Neural cell (in vitro differentiated cells): Measurements from ENCODE around the gene PDE2A. TPM values are rescaled to one million over a fixed set of nuclear protein-coding genes. Genes with fewer than 3 reads are reported as not detected.
A peak's percentile ranks its signal among the peaks of the same experiment; 100 is the strongest.

Experiments used
- H2AFZ ChIP-seq: fragments of 200-600, 300-800 bp; sonication (generic), shearing (Covaris generic); 2 replicates; pipeline ENCODE4 v1.6.0; 2014; ENCODE audit warnings: low read depth, mild to moderate bottlenecking, antibody characterized with exemption, low read length, moderate library complexity
- H3F3A ChIP-seq: fragments of 200-600 bp; shearing (Covaris generic); 2 replicates; pipeline ENCODE4 v1.6.1; 2016; ENCODE audit warnings: mild to moderate bottlenecking, moderate library complexity, mixed read lengths, antibody characterized with exemption, low read length; ENCODE audit not compliant: insufficient read depth, poor library complexity, severe bottlenecking
- H3K27ac ChIP-seq: fragments of 200-600, 300-800 bp; sonication (generic), shearing (Covaris generic); 2 replicates; pipeline ENCODE4 v1.5.1; 2014; ENCODE audit warnings: mild to moderate bottlenecking, low read length, moderate library complexity
- H3K27me3 ChIP-seq: fragments of 300-800, 200-600 bp; sonication (generic), shearing (Covaris generic); 2 replicates; pipeline ENCODE4 v1.6.0; 2014; ENCODE audit warnings: mild to moderate bottlenecking, low read depth, low read length, moderate library complexity; ENCODE audit not compliant: insufficient read depth
- H3K36me3 ChIP-seq: fragments of 300-800, 200-600 bp; sonication (generic), shearing (Covaris generic); 2 replicates; pipeline ENCODE4 v1.5.1; 2014; ENCODE audit warnings: mild to moderate bottlenecking, antibody characterized with exemption, low read length, moderate library complexity; ENCODE audit not compliant: insufficient read depth
- H3K4me2 ChIP-seq: fragments of 300-800, 200-600 bp; sonication (generic), shearing (Covaris generic); 2 replicates; pipeline ENCODE4 v1.6.0; 2014; ENCODE audit warnings: mild to moderate bottlenecking, low read length
- H3K4me3 ChIP-seq: fragments of 300-800, 200-600 bp; sonication (generic), shearing (Covaris generic); 2 replicates; pipeline ENCODE4 v1.5.1; 2014; ENCODE audit warnings: mild to moderate bottlenecking, low read length, moderate library complexity
- H3K79me2 ChIP-seq: fragments of 200-600 bp; shearing (Covaris generic); replicated peaks from 2 replicates; pipeline ENCODE4 v1.6.0; 2014; ENCODE audit warnings: mild to moderate bottlenecking, low read length, moderate library complexity; ENCODE audit not compliant: insufficient read depth
- H3K9ac ChIP-seq: fragments of 300-800, 200-600 bp; sonication (generic), shearing (Covaris generic); 2 replicates; pipeline ENCODE4 v1.6.1; 2016; ENCODE audit warnings: mild to moderate bottlenecking, low read length, mixed read lengths
- H3K9me2 ChIP-seq: fragments of 200-600 bp; shearing (Covaris generic); 2 replicates; pipeline ENCODE4 v1.6.1; 2016; ENCODE audit warnings: mild to moderate bottlenecking, low read length, mixed read lengths; ENCODE audit not compliant: insufficient read depth
- H3K9me3 ChIP-seq: fragments of 200-600, 300-800 bp; sonication (generic), shearing (Covaris generic); 2 replicates; pipeline ENCODE4 v1.6.1; 2016; ENCODE audit warnings: mild to moderate bottlenecking, mixed run types, low read length, moderate library complexity, mixed read lengths
- H4K20me1 ChIP-seq: fragments of 200-600 bp; shearing (Covaris generic); 2 replicates; pipeline ENCODE4 v1.6.1; 2016; ENCODE audit warnings: mild to moderate bottlenecking, mixed run types; ENCODE audit not compliant: insufficient read depth
- EP300 ChIP-seq: fragments of 450-650 bp; conservative IDR thresholded peaks from 2 replicates; pipeline ENCODE4 v1.6.1; 2014; ENCODE audit warnings: antibody characterized with exemption, mild to moderate bottlenecking, moderate library complexity; ENCODE audit not compliant: poor library complexity, severe bottlenecking
- EZH2 ChIP-seq: fragments of 200-600, 300-800 bp; shearing (Covaris generic), sonication (generic); IDR thresholded peaks from 2 replicates; pipeline ENCODE4 v1.6.1; 2014; ENCODE audit warnings: antibody characterized with exemption, low read length, borderline replicate concordance, mild to moderate bottlenecking; ENCODE audit not compliant: insufficient read depth, poor library complexity, severe bottlenecking
- MXI1 ChIP-seq: fragments of 450-650 bp; conservative IDR thresholded peaks from 2 replicates; pipeline ENCODE4 v1.6.1; 2014; ENCODE audit warnings: antibody characterized with exemption, mild to moderate bottlenecking; ENCODE audit not compliant: poor library complexity, severe bottlenecking
- POLR2AphosphoS5 ChIP-seq: IDR thresholded peaks from 2 replicates; pipeline ENCODE4 v1.6.1; 2012
- RAD21 ChIP-seq: fragments of 450-650 bp; conservative IDR thresholded peaks from 2 replicates; pipeline ENCODE4 v1.6.1; 2014; ENCODE audit warnings: antibody characterized with exemption, mild to moderate bottlenecking, moderate library complexity
- SMC3 ChIP-seq: fragments of 450-650 bp; conservative IDR thresholded peaks from 2 replicates; pipeline ENCODE4 v1.6.1; 2014; ENCODE audit warnings: antibody characterized with exemption, mild to moderate bottlenecking, moderate library complexity; ENCODE audit not compliant: poor library complexity
- TAF1 ChIP-seq: IDR thresholded peaks from 2 replicates; pipeline ENCODE4 v1.6.1; 2012; ENCODE audit warnings: low read depth
- polyA plus RNA-seq: library from polyadenylated mRNA; depleted of rRNA; stranded (reverse); fragments of >200 nt; gene quantifications from 2 replicates; pipeline ENCODE4 v1.2.3, GENCODE V29; 2014
- TF ChIP-seq, protein P1 (sequence below): IDR thresholded peaks from 2 replicates; pipeline ENCODE4 v1.6.1; 2012; ENCODE audit warnings: borderline replicate concordance
- TF ChIP-seq, protein P2 (sequence below): fragments of 450-650 bp; IDR thresholded peaks from 2 replicates; pipeline ENCODE4 v1.5.1; 2014; ENCODE audit warnings: antibody characterized with exemption, mild to moderate bottlenecking, moderate library complexity; ENCODE audit not compliant: poor library complexity, severe bottlenecking

PDE2A gene
- polyA plus RNA-seq, 1 donor from 2014 or later = 11.6 TPM

DNA sequence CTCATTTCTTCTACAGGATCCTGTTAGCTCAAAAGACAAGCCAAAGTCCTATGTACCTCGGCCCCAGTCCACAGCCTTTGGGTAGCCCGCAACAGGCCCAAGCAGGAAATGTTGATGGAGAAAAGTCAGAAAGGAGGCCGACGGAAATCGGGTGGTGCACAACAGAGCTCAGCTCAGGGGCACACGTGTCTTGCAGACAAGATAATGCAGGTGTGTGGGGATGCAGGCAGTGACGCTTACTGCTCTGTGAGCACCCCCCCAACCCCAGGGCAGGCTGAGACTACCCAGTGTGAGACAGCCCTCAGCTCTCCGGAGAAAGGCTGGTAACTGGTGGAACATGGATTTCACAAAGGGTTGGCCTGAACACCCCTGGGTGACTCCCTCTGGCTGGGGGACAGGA, 4.3 kb upstream of the PDE2A start:
- no peak overlapping the region for H3K4me3 ChIP-seq
- H3K9me3 ChIP-seq = no peaks in the 10 kb centered on the region
- TF ChIP-seq, protein P1, sequence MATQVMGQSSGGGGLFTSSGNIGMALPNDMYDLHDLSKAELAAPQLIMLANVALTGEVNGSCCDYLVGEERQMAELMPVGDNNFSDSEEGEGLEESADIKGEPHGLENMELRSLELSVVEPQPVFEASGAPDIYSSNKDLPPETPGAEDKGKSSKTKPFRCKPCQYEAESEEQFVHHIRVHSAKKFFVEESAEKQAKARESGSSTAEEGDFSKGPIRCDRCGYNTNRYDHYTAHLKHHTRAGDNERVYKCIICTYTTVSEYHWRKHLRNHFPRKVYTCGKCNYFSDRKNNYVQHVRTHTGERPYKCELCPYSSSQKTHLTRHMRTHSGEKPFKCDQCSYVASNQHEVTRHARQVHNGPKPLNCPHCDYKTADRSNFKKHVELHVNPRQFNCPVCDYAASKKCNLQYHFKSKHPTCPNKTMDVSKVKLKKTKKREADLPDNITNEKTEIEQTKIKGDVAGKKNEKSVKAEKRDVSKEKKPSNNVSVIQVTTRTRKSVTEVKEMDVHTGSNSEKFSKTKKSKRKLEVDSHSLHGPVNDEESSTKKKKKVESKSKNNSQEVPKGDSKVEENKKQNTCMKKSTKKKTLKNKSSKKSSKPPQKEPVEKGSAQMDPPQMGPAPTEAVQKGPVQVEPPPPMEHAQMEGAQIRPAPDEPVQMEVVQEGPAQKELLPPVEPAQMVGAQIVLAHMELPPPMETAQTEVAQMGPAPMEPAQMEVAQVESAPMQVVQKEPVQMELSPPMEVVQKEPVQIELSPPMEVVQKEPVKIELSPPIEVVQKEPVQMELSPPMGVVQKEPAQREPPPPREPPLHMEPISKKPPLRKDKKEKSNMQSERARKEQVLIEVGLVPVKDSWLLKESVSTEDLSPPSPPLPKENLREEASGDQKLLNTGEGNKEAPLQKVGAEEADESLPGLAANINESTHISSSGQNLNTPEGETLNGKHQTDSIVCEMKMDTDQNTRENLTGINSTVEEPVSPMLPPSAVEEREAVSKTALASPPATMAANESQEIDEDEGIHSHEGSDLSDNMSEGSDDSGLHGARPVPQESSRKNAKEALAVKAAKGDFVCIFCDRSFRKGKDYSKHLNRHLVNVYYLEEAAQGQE = no peak
- TF ChIP-seq MXI1 (no peak), EZH2 (no peak), SMC3 (no peak), RAD21 (no peak), TAF1 (no peak), EP300 (no peak), POLR2AphosphoS5 (no peak)
- TF ChIP-seq, protein P2, sequence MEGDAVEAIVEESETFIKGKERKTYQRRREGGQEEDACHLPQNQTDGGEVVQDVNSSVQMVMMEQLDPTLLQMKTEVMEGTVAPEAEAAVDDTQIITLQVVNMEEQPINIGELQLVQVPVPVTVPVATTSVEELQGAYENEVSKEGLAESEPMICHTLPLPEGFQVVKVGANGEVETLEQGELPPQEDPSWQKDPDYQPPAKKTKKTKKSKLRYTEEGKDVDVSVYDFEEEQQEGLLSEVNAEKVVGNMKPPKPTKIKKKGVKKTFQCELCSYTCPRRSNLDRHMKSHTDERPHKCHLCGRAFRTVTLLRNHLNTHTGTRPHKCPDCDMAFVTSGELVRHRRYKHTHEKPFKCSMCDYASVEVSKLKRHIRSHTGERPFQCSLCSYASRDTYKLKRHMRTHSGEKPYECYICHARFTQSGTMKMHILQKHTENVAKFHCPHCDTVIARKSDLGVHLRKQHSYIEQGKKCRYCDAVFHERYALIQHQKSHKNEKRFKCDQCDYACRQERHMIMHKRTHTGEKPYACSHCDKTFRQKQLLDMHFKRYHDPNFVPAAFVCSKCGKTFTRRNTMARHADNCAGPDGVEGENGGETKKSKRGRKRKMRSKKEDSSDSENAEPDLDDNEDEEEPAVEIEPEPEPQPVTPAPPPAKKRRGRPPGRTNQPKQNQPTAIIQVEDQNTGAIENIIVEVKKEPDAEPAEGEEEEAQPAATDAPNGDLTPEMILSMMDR = no peak
- H3K27ac ChIP-seq = no peak overlapping the region
- no peaks in the 10 kb centered on the region for H4K20me1 ChIP-seq
- H3K27me3 ChIP-seq = peaks cover 27% of the 10 kb centered on the region
- no peak overlapping the region for H3K4me2 ChIP-seq
- no peaks in the 10 kb centered on the region for H3K9me2 ChIP-seq
- no peak overlapping the region for H2AFZ ChIP-seq
- H3K9ac ChIP-seq = no peak overlapping the region
- no peaks in the 10 kb centered on the region for H3K79me2 ChIP-seq
- H3K36me3 ChIP-seq = no peaks in the 10 kb centered on the region
- H3F3A ChIP-seq = no peaks in the 10 kb centered on the region

DNA sequence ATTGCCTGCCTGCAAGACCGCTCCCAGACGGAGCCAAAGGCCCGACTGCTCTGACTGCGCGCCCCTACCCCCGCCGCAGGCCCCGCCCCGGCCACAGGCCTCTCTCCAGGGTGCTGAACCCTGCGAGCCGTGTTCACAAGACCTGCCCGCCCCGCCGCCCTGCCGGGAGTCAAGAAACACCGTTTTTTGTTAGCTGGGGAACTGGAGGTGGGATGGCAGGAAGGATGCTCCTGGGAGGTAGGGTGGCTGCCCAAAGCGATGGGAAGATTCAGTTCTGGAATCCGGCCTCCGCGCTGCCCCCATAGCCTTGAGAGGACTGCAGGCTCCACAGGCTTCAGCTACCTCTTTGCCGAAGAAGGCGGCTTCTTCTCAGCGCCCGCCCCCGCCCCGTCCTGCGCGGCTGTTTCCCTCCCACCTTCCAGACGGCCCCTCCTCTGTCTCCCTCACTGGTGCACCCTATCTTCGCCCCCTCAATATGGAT, 2.7 kb upstream of the PDE2A start:
- TF ChIP-seq TAF1 (no peak), EP300 (no peak), RAD21 (no peak), POLR2AphosphoS5 (no peak), EZH2 (no peak), SMC3 (no peak)
- TF ChIP-seq, protein P1 = peak; percentile 56
- TF ChIP-seq, protein P2 = no peak
- H3K4me3 ChIP-seq = no peak overlapping the region
- peaks cover 27% of the 10 kb centered on the region for H3K27me3 ChIP-seq
- no peaks in the 10 kb centered on the region for H3K9me3 ChIP-seq
- H3K4me2 ChIP-seq = no peak overlapping the region
- H3K79me2 ChIP-seq = no peaks in the 10 kb centered on the region
- no peak overlapping the region for H3K9ac ChIP-seq
- no peaks in the 10 kb centered on the region for H3F3A ChIP-seq
- no peaks in the 10 kb centered on the region for H4K20me1 ChIP-seq
- H3K36me3 ChIP-seq = no peaks in the 10 kb centered on the region
- no peak overlapping the region for H2AFZ ChIP-seq
- H3K27ac ChIP-seq = no peak overlapping the region
- H3K9me2 ChIP-seq = no peaks in the 10 kb centered on the region
